ENCODE results near the gene COL4A3. TPM values are rescaled to one million over a fixed set of nuclear protein-coding genes. Genes with fewer than 3 reads are reported as not detected.

Gene COL4A3
- total RNA-seq, 1 donor from 2014 or later: not detected

GRCh38 chr2:227147023-227147422, 17.4 kb upstream of the COL4A3 start:
- FAIRE-seq: no peak

GRCh38 chr2:227148106-227148505, 16.3 kb upstream of the COL4A3 start:
- Histone ChIP-seq H3K36me3 (ENCODE audit: insufficient read depth, low read length) (no peaks in the 10 kb centered on the region), H3K9me3 (ENCODE audit: insufficient read depth, low read depth, low read length) (no peaks in the 10 kb centered on the region), H3K9ac (ENCODE audit: low read length) (no peak overlapping the region), H2AFZ (ENCODE audit: low read depth, low read length) (no peak overlapping the region), H3K4me2 (ENCODE audit: low read length) (no peak overlapping the region), H3K4me1 (ENCODE audit: insufficient read depth, low read length) (no peaks in the 10 kb centered on the region), H3K27me3 (ENCODE audit: insufficient read depth, low read length) (no peaks in the 10 kb centered on the region), H3K27ac (ENCODE audit: low read depth, low read length) (no peak overlapping the region), H4K20me1 (ENCODE audit: insufficient read depth, low read length) (no peaks in the 10 kb centered on the region), H3K79me2 (ENCODE audit: insufficient read depth, low read length) (no peaks in the 10 kb centered on the region), H3K4me3 (ENCODE audit: insufficient read depth, low read depth, low read length) (no peak overlapping the region)
- H3K27ac Mint-ChIP-seq (ENCODE audit: unreplicated experiment): no peak overlapping the region
- no peak for TF ChIP-seq EZH2 (IDR thresholded peaks at IDR 0.05; ENCODE audit: insufficient read depth, low read length)
- TF ChIP-seq, protein P1, sequence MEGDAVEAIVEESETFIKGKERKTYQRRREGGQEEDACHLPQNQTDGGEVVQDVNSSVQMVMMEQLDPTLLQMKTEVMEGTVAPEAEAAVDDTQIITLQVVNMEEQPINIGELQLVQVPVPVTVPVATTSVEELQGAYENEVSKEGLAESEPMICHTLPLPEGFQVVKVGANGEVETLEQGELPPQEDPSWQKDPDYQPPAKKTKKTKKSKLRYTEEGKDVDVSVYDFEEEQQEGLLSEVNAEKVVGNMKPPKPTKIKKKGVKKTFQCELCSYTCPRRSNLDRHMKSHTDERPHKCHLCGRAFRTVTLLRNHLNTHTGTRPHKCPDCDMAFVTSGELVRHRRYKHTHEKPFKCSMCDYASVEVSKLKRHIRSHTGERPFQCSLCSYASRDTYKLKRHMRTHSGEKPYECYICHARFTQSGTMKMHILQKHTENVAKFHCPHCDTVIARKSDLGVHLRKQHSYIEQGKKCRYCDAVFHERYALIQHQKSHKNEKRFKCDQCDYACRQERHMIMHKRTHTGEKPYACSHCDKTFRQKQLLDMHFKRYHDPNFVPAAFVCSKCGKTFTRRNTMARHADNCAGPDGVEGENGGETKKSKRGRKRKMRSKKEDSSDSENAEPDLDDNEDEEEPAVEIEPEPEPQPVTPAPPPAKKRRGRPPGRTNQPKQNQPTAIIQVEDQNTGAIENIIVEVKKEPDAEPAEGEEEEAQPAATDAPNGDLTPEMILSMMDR (IDR thresholded peaks at IDR 0.05; ENCODE audit: insufficient read depth, low read depth, low read length): no peak
- peaks cover 2% of the 10 kb centered on the region for H3K9me3 Mint-ChIP-seq (ENCODE audit: unreplicated experiment)
- H3K4me3 Mint-ChIP-seq (ENCODE audit: unreplicated experiment): no peak overlapping the region
- H3K4me1 Mint-ChIP-seq (ENCODE audit: low read depth, unreplicated experiment): peaks cover 4% of the 10 kb centered on the region
- FAIRE-seq: peak; percentile 20
- no peak for DNase-seq (ENCODE audit: low read depth)
- no peaks in the 10 kb centered on the region for H3K36me3 Mint-ChIP-seq (ENCODE audit: low read depth, unreplicated experiment)
- no peaks in the 10 kb centered on the region for H3K27me3 Mint-ChIP-seq (ENCODE audit: low read depth, unreplicated experiment)

More at GRCh38 chr2:227147023-227147422, 17.4 kb upstream of the COL4A3 start:
- TF ChIP-seq EZH2 (IDR thresholded peaks at IDR 0.05; ENCODE audit: insufficient read depth, low read length): no peak
- TF ChIP-seq, protein P1 (IDR thresholded peaks at IDR 0.05; ENCODE audit: insufficient read depth, low read depth, low read length): no peak
- Histone ChIP-seq H3K4me3 (ENCODE audit: insufficient read depth, low read depth, low read length) (no peak overlapping the region), H3K4me2 (ENCODE audit: low read length) (no peak overlapping the region), H3K27me3 (ENCODE audit: insufficient read depth, low read length) (no peaks in the 10 kb centered on the region), H2AFZ (ENCODE audit: low read depth, low read length) (no peak overlapping the region), H3K4me1 (ENCODE audit: insufficient read depth, low read length) (no peaks in the 10 kb centered on the region), H4K20me1 (ENCODE audit: insufficient read depth, low read length) (no peaks in the 10 kb centered on the region), H3K27ac (ENCODE audit: low read depth, low read length) (no peak overlapping the region), H3K36me3 (ENCODE audit: insufficient read depth, low read length) (no peaks in the 10 kb centered on the region), H3K79me2 (ENCODE audit: insufficient read depth, low read length) (no peaks in the 10 kb centered on the region), H3K9ac (ENCODE audit: low read length) (no peak overlapping the region), H3K9me3 (ENCODE audit: insufficient read depth, low read depth, low read length) (no peaks in the 10 kb centered on the region)
- no peaks in the 10 kb centered on the region for H3K36me3 Mint-ChIP-seq (ENCODE audit: low read depth, unreplicated experiment)
- peak; percentile 37 for DNase-seq (ENCODE audit: low read depth)
- H3K27ac Mint-ChIP-seq (ENCODE audit: unreplicated experiment): no peak overlapping the region
- no peak overlapping the region for H3K4me3 Mint-ChIP-seq (ENCODE audit: unreplicated experiment)
- H3K4me1 Mint-ChIP-seq (ENCODE audit: low read depth, unreplicated experiment): peaks cover 4% of the 10 kb centered on the region
- no peaks in the 10 kb centered on the region for H3K27me3 Mint-ChIP-seq (ENCODE audit: low read depth, unreplicated experiment)
- peaks cover 2% of the 10 kb centered on the region for H3K9me3 Mint-ChIP-seq (ENCODE audit: unreplicated experiment)

DNA sequence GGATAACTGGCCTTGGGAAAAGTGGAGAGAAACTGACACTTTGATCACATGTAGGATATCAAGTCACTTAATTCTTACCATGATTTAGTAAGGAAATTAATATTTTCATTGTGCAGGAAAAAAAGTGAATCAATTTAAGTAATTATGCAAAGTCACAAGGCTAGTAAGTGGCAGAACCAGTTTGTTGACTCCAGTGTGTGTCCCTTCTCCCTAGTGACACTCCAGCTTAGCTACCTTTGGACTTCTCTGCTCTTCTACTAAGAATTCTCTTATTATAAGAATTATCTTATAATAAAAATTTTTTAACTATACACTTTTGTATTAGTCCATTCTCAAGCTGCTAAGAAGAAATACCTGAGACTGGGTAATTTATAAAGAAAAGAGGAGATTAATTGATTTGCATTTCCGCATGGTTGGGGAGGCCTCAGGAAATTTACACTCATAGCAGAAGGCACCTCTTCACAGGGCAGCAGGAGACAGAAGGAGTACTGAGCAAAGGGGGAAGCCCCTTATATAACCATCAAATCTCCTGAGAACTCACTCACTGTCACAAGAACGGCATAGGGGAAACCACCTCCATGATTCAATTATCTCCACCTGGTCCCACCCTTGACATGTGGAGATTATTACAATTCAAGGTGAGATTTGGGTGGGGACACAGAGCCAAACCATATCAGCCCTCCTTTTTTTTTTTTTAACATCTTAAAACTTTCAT, 14.0 kb upstream of the COL4A3 start:
- DNase-seq (ENCODE audit: low read depth) (no peak), FAIRE-seq (no peak)
- TF ChIP-seq, protein P1 (IDR thresholded peaks at IDR 0.05; ENCODE audit: insufficient read depth, low read depth, low read length): no peak
- no peak for TF ChIP-seq EZH2 (IDR thresholded peaks at IDR 0.05; ENCODE audit: insufficient read depth, low read length)
- H2AFZ ChIP-seq (ENCODE audit: low read depth, low read length): no peak overlapping the region
- no peak overlapping the region for H3K4me2 ChIP-seq (ENCODE audit: low read length)
- H3K4me3 ChIP-seq (ENCODE audit: insufficient read depth, low read depth, low read length): no peak overlapping the region
- no peaks in the 10 kb centered on the region for H3K79me2 ChIP-seq (ENCODE audit: insufficient read depth, low read length)
- no peak overlapping the region for H3K4me3 Mint-ChIP-seq (ENCODE audit: unreplicated experiment)
- no peaks in the 10 kb centered on the region for H3K27me3 Mint-ChIP-seq (ENCODE audit: low read depth, unreplicated experiment)
- H3K9me3 Mint-ChIP-seq (ENCODE audit: unreplicated experiment): peaks cover 2% of the 10 kb centered on the region
- H4K20me1 ChIP-seq (ENCODE audit: insufficient read depth, low read length): no peaks in the 10 kb centered on the region
- no peak overlapping the region for H3K27ac ChIP-seq (ENCODE audit: low read depth, low read length)
- peaks cover 17% of the 10 kb centered on the region for H3K4me1 Mint-ChIP-seq (ENCODE audit: low read depth, unreplicated experiment)
- H3K9ac ChIP-seq (ENCODE audit: low read length): no peak overlapping the region
- no peaks in the 10 kb centered on the region for H3K27me3 ChIP-seq (ENCODE audit: insufficient read depth, low read length)
- no peaks in the 10 kb centered on the region for H3K36me3 ChIP-seq (ENCODE audit: insufficient read depth, low read length)
- no peaks in the 10 kb centered on the region for H3K36me3 Mint-ChIP-seq (ENCODE audit: low read depth, unreplicated experiment)
- H3K27ac Mint-ChIP-seq (ENCODE audit: unreplicated experiment): no peak overlapping the region
- H3K9me3 ChIP-seq (ENCODE audit: insufficient read depth, low read depth, low read length): no peaks in the 10 kb centered on the region
- peaks cover 4% of the 10 kb centered on the region for H3K4me1 ChIP-seq (ENCODE audit: insufficient read depth, low read length)
